Body of pancreas (tissue), 4 donors: Measurements from ENCODE around the gene SPC25.

Experiments used
- CTCF ChIP-seq, 7 experiments: fragments of 450-650 bp in 4 of 7; fragments of 200-600 bp in 3 of 7; sonication (generic) in 3 of 7; IDR thresholded peaks; one replicate each; pipeline ENCODE4 v1.5.1; 2016 to 2019; ENCODE audit warnings: antibody characterized with exemption in 7 of 7
- POLR2A ChIP-seq, 3 donors: fragments of 450-650 bp; IDR thresholded peaks; one replicate each; pipeline ENCODE4 v1.6.1; 2016; ENCODE audit warnings: antibody characterized with exemption in 3 of 3, mild to moderate bottlenecking in 2 of 3

- TF ChIP-seq CTCF (IDR thresholded peaks at IDR 0.05) (no peak), POLR2A (IDR thresholded peaks at IDR 0.05) (no peak)
Observed at GRCh38 chr2:168821992-168822391, 68.2 kb downstream of the SPC25 start.
